Measurements from ENCODE around the gene NUP155.

DNA sequence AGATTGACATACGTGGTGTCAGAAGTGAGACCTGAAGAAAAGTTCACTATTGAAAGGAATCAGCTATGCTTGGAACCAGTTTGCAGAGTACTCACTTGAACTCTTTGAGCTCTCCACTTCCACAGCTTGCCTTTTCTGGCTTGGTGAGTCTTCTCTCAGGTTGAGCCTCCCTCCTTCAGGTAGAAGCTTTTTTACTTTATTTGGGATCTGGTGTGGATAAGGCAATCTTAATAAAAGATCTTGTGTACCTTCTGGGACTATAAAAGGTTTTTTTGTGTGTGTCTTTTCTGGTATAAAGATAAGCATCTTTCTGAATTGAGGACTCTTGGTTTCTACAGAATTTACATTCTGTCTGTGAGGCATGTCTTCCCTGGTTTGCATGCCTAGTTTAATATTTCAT lies 116.3 kb downstream of the NUP155 start:
- TF ChIP-seq POLR2AphosphoS5 (IDR thresholded peaks at IDR 0.05; ENCODE audit: low read depth) (no peak), JUNB (IDR thresholded peaks at IDR 0.05; ENCODE audit: unreplicated experiment) (no peak), EZH2 (IDR thresholded peaks at IDR 0.05; ENCODE audit: low read depth, unreplicated experiment) (no peak), EZH2phosphoT487 (IDR thresholded peaks at IDR 0.05; ENCODE audit: unreplicated experiment) (no peak), CREB1 (CRISPR knock-in tag; IDR thresholded peaks at IDR 0.05; ENCODE audit: low read depth) (no peak), STAT1 (IDR thresholded peaks at IDR 0.05; ENCODE audit: unreplicated experiment) (no peak), NANOG (IDR thresholded peaks at IDR 0.05; ENCODE audit: borderline replicate concordance) (no peak), ZNF331 (CRISPR knock-in tag; IDR thresholded peaks at IDR 0.05; ENCODE audit: low read depth) (no peak), ZNF114 (CRISPR knock-in tag; IDR thresholded peaks at IDR 0.05) (no peak)
- TF ChIP-seq, protein P1, sequence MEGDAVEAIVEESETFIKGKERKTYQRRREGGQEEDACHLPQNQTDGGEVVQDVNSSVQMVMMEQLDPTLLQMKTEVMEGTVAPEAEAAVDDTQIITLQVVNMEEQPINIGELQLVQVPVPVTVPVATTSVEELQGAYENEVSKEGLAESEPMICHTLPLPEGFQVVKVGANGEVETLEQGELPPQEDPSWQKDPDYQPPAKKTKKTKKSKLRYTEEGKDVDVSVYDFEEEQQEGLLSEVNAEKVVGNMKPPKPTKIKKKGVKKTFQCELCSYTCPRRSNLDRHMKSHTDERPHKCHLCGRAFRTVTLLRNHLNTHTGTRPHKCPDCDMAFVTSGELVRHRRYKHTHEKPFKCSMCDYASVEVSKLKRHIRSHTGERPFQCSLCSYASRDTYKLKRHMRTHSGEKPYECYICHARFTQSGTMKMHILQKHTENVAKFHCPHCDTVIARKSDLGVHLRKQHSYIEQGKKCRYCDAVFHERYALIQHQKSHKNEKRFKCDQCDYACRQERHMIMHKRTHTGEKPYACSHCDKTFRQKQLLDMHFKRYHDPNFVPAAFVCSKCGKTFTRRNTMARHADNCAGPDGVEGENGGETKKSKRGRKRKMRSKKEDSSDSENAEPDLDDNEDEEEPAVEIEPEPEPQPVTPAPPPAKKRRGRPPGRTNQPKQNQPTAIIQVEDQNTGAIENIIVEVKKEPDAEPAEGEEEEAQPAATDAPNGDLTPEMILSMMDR (conservative IDR thresholded peaks at IDR 0.05; ENCODE audit: low read depth in 2 of 2): no peak
- TF ChIP-seq, protein P2, sequence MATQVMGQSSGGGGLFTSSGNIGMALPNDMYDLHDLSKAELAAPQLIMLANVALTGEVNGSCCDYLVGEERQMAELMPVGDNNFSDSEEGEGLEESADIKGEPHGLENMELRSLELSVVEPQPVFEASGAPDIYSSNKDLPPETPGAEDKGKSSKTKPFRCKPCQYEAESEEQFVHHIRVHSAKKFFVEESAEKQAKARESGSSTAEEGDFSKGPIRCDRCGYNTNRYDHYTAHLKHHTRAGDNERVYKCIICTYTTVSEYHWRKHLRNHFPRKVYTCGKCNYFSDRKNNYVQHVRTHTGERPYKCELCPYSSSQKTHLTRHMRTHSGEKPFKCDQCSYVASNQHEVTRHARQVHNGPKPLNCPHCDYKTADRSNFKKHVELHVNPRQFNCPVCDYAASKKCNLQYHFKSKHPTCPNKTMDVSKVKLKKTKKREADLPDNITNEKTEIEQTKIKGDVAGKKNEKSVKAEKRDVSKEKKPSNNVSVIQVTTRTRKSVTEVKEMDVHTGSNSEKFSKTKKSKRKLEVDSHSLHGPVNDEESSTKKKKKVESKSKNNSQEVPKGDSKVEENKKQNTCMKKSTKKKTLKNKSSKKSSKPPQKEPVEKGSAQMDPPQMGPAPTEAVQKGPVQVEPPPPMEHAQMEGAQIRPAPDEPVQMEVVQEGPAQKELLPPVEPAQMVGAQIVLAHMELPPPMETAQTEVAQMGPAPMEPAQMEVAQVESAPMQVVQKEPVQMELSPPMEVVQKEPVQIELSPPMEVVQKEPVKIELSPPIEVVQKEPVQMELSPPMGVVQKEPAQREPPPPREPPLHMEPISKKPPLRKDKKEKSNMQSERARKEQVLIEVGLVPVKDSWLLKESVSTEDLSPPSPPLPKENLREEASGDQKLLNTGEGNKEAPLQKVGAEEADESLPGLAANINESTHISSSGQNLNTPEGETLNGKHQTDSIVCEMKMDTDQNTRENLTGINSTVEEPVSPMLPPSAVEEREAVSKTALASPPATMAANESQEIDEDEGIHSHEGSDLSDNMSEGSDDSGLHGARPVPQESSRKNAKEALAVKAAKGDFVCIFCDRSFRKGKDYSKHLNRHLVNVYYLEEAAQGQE (IDR thresholded peaks at IDR 0.05; ENCODE audit: unreplicated experiment): no peak
- TF ChIP-seq, protein P3, sequence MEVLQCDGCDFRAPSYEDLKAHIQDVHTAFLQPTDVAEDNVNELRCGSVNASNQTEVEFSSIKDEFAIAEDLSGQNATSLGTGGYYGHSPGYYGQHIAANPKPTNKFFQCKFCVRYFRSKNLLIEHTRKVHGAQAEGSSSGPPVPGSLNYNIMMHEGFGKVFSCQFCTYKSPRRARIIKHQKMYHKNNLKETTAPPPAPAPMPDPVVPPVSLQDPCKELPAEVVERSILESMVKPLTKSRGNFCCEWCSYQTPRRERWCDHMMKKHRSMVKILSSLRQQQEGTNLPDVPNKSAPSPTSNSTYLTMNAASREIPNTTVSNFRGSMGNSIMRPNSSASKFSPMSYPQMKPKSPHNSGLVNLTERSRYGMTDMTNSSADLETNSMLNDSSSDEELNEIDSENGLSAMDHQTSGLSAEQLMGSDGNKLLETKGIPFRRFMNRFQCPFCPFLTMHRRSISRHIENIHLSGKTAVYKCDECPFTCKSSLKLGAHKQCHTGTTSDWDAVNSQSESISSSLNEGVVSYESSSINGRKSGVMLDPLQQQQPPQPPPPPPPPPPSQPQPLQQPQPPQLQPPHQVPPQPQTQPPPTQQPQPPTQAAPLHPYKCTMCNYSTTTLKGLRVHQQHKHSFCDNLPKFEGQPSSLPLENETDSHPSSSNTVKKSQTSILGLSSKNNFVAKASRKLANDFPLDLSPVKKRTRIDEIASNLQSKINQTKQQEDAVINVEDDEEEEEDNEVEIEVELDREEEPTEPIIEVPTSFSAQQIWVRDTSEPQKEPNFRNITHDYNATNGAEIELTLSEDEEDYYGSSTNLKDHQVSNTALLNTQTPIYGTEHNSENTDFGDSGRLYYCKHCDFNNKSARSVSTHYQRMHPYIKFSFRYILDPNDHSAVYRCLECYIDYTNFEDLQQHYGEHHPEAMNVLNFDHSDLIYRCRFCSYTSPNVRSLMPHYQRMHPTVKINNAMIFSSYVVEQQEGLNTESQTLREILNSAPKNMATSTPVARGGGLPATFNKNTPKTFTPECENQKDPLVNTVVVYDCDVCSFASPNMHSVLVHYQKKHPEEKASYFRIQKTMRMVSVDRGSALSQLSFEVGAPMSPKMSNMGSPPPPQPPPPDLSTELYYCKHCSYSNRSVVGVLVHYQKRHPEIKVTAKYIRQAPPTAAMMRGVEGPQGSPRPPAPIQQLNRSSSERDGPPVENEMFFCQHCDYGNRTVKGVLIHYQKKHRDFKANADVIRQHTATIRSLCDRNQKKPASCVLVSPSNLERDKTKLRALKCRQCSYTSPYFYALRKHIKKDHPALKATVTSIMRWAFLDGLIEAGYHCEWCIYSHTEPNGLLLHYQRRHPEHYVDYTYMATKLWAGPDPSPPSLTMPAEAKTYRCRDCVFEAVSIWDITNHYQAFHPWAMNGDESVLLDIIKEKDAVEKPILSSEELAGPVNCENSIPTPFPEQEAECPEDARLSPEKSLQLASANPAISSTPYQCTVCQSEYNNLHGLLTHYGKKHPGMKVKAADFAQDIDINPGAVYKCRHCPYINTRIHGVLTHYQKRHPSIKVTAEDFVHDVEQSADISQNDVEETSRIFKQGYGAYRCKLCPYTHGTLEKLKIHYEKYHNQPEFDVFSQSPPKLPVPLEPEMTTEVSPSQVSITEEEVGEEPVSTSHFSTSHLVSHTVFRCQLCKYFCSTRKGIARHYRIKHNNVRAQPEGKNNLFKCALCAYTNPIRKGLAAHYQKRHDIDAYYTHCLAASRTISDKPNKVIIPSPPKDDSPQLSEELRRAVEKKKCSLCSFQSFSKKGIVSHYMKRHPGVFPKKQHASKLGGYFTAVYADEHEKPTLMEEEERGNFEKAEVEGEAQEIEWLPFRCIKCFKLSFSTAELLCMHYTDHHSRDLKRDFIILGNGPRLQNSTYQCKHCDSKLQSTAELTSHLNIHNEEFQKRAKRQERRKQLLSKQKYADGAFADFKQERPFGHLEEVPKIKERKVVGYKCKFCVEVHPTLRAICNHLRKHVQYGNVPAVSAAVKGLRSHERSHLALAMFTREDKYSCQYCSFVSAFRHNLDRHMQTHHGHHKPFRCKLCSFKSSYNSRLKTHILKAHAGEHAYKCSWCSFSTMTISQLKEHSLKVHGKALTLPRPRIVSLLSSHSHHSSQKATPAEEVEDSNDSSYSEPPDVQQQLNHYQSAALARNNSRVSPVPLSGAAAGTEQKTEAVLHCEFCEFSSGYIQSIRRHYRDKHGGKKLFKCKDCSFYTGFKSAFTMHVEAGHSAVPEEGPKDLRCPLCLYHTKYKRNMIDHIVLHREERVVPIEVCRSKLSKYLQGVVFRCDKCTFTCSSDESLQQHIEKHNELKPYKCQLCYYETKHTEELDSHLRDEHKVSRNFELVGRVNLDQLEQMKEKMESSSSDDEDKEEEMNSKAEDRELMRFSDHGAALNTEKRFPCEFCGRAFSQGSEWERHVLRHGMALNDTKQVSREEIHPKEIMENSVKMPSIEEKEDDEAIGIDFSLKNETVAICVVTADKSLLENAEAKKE (CRISPR knock-in tag; IDR thresholded peaks at IDR 0.05): no peak
- TF ChIP-seq, protein P4, sequence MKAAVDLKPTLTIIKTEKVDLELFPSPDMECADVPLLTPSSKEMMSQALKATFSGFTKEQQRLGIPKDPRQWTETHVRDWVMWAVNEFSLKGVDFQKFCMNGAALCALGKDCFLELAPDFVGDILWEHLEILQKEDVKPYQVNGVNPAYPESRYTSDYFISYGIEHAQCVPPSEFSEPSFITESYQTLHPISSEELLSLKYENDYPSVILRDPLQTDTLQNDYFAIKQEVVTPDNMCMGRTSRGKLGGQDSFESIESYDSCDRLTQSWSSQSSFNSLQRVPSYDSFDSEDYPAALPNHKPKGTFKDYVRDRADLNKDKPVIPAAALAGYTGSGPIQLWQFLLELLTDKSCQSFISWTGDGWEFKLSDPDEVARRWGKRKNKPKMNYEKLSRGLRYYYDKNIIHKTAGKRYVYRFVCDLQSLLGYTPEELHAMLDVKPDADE (IDR thresholded peaks at IDR 0.05): no peak

Data from GM23338 (cell line).